ENCODE measurements around the gene CPNE8.
A peak's percentile ranks its signal among the peaks of the same experiment; 100 is the strongest.
"Not testable (repeated sequence)": the region's sequence is repeated elsewhere in the genome, so short reads cannot be mapped to it uniquely, and the experiment has no call there.

Gene CPNE8

DNA sequence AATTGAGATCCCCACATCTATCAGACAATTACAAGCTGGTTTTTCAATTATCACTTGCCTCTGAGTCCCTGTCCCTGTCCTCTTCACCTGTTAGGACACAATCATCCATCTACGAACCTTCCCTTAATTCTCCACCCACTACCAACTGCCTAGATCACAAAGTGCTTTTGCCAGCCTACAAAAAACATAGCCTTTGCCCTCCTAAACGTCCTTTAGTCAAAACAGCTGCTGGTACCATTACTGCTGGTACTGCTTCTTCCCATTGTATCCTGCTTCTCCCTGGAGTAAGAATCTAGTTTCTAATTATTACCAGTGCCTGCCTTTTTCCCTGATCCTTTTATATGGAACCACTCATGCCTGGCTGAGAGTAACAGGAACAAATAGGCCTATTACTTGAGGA is 82.1 kb downstream of the CPNE8 start:
- no peak for DNase-seq

DNA sequence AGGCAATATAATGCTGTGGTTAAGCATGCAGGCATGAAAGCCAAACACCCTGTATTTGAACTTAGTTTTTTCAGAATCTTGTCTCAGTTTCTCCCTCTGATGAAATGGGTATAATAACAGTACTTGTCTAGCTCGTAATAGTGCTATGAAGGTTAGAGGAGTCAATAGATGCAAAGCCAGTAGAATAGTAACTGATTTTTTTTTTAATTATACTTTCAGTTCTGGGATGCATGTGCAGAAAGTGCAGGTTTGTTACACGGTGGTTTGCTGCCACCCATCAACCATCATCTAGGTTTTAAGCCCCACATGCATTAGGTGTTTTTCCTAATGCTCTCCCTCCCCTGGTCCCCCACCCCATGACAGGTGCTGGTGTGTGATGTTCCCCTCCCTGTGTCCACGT is 87.4 kb downstream of the CPNE8 start:
- DNase-seq, result no peak

DNA sequence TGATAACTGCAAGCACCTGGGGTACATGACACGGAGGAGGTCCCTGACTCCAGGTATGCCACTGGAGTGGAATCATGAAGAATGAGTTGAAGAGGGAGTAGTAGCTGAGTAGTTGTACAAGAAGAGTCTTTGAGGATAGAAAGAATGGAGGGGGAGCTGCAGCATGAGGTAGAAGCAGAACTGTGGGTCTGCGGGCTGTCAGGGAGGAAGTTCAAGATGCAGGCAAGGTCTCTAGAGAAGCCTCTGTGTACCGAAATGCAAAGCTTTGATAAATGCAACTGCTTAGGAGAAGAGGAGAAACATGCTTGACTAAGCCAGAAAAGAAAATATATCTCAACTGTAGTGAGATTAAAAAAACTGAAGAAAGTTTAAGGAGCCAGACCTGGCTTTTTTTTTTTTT is 91.5 kb downstream of the CPNE8 start:
- DNase-seq, result peak in 1 of 2 donors; percentile 37

DNA sequence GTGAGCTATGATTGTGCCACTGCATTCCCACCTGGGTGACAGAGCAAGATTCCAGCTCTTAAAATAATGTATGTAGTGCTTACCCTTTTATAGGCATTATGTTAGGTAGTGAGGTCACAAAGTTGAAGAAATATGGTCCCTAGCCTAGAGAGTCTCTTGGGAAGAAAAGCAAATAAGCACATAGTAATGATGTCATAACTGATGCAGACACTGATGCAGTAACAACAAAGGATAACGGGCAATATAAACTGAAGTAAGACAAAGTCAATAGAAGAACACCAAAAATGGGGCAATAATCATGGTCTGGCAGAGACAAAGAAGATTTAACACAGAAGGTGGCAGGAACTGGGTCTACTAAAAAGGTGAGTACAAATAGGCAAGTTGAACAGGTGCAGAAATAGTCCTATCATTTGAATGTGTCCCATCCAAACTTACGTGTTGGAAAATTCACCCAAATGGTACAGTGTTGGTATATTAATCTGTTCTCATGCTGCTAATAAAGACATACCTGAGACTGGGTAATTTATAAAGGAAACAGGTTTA is 93.5 kb downstream of the CPNE8 start:
- no peak for DNase-seq

DNA sequence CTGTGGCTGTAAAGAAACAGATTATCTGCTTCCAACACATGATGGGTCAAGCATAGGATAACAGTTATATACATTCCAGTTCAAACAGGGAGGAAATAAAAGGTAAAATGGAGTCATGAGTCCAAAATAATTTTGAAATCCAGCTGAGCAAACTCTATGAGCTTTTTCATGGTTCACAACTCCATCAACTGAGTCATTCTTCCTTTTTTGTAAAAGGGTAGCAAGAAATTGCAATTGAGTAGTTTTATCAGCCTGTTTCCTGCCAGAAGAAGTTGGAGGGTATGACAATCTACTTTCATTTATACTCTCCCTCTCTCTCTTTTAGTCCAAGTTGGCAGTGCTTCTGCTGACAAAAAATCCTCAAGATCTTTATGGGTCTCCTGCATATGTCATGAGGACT is 95.6 kb downstream of the CPNE8 start:
- DNase-seq, result peak in 1 of 2 donors; percentile 49

DNA sequence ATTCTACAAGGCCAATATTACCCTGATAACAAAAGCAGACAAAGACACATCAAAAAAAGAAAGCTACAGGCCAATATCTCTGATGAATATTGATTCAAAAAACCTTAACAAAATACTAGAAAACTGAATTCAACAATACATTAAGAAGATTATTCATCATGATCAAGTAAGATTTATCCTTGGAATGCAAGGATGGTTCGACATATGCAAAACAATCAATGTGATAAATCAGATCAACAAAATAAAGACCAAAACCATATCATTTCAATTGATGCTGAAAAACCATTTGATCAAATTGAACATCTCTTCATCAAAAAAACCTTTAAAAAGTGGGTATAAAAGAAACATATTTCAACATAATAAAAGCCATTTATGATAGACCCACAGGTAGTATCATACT is 117.3 kb downstream of the CPNE8 start:
- DNase-seq, result no peak

DNA sequence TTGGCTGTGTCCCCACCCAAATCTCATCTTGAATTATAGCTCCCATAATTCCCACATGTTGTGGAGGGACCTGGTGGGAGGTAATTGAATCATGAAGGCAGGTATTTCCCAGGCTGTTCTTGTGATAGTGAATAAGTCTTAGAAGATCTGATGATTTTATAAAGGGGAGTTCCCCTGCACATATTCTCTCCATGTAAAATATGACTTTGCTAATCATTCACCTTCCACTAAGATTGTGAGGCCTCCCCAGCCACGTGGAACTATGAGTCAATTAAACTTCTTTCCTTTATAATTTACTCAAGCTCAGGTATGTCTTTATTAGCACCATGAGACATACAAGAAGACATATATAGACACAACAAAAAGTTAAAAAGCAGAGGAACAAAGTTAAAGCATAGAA is 120.0 kb downstream of the CPNE8 start:
- DNase-seq, result no peak

DNA sequence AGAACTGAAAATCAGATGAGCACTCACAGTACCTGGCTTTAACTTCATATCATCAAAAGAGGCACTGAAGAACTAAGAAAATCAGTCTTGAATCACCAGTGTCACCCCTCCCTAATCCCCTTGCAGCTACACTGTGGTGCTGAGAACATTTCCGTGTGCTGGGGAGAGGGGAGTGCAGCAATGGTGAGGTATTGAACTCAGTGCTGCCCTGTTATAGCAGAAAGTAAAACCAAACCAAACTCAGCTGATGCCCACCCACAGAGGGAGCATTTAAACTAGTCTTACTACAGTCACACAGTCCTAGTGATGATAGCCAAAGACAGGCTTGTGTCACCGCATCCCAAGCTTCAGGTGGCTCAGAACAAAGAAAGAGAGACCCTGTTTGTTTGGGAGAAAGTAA is 122.1 kb downstream of the CPNE8 start:
- no peak for DNase-seq

DNA sequence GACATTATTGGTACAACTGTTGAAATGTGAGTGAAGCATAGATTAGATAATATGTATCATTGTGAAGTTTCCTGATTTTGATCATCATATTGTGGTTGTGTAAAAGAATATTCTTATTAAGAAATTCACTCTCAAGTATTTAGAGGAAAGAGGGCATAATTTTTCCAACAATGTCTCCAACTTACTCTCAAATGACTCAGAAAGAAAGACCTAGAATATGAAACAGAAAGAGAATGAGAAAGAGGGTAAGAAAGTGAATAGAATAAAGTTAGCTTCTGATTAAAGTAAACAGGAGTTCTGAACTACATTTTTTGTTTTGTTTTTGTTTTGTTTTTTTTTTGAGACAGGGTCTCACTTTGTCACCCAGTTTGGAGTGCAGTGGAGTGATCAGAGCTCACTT is 123.0 kb downstream of the CPNE8 start:
- no peak for DNase-seq

DNA sequence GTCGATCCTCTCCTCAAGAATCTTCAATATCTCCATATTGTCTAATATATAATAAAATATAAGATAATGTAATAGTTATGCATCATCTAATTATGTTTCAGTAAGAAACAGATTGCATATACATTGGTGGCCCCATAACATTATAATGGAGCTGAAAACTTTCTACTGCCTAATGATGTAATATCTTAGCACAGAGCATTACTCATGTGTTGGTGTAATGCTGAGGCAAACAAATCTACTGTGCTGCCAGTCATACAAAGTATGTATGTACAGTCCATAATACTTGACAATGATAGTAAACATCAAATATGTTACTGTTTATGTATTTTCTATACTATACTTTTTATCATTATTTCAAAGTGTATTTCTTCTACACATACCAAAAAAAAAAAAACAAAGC is 128.7 kb downstream of the CPNE8 start:
- DNase-seq, result no peak

DNA sequence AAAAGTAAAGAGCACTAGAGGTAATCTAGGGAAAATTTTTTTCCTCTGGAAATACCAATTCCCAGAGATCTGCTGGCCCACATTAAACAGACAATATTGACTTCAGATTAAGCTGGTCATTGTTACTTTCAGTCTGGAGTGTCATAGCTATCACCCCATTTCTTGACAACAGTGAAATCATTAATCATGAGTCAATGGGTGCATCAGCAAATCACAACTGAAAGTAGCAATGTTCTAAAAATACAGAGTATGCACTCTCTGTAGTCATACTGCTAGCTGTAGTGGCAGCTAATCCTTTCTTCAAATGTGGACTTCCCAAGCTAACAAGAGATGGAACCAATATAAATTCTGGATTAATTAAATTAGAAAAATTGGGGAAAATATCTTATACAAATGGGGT is 129.9 kb downstream of the CPNE8 start:
- no peak for DNase-seq

DNA sequence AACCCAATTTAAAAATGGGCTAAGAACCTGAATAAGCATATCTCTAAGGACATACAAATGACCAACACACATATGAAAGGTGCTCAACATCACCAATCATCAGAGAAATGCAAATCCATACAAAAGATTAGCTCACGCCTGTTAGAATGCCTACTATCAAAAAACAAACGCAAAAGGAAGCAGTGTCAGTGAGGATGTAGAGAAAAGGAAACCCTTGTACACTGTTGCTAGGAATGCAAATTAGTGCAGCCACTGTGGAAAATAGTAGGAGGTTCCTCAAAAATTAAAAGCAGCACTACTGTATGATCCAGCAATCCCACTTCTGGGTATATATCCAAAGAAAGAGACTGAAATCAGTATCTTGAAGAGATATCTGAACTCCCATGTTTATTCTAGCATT is 133.0 kb downstream of the CPNE8 start:
- DNase-seq, result peak in 1 of 2 donors; percentile 3

DNA sequence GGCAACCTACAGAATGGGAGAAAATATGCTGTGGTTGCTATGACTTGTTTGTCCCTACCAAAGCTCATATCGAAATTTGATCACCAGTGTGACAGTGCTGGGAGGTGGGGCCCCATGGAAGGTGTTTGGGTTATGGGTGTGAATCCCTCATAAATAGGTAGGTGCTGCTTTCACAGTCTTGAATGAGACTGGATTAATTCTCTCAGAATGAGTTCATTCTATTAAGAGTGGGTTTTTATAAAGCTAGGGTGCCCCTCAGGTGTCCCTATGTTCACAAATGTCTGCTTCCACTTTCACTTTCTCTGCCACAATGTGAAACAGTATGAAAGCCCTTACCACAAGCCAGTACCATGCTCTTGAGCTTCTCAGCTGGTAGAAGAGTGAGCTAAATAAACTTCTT is 133.5 kb downstream of the CPNE8 start:
- peak in 1 of 2 donors; percentile 49 for DNase-seq

DNA sequence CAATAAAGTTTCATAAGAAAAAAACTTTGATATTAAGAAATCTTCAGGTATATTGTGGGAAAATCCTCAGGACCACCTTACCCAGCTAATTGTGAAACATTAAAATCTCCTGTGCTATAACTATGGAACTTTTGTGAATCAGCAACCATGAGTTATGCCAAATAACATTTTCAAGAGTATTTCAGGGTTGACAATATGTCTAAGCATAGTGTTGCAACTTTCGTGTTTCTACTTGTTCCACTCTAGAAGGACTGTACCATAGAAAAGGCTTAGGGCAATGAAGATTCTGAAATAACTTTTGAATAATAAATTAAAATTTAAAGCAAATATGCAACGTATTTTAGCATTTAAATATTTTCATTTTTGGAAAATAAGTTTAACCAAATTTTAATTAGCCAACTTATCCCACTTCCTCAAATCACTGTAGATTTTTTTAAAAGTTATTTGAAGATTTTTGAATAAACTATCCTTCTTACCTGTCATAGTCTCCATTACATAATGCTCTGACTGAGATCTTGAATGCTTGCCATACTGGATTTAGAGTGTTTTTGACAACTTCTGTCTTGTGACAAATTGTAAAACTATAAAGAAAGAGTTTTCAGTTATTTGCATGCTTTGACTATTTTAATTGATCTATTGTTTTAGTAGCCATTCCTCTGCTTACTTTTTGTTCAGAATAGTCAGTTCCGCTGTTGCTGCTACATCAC is 143.6 kb downstream of the CPNE8 start:
- DNase-seq, result no peak

DNA sequence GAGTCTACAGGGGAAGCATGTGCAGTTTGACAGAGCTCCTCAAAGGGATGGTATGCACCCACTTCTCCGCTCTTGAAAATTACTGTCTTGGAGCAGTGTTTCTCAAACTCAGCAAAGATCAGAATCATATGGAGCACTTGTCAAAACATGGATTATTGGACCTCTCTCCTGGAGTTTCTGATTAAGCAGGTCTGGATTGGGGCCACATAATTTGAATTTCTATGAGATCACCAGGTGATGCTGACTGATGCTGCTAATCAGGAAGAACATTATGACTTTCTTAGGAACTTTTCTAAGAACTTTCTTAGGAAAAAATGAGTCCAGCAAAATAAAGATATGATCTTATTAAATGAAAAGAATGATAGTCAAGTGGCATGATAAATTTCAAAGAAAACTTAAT is 144.3 kb downstream of the CPNE8 start:
- no peak for DNase-seq

DNA sequence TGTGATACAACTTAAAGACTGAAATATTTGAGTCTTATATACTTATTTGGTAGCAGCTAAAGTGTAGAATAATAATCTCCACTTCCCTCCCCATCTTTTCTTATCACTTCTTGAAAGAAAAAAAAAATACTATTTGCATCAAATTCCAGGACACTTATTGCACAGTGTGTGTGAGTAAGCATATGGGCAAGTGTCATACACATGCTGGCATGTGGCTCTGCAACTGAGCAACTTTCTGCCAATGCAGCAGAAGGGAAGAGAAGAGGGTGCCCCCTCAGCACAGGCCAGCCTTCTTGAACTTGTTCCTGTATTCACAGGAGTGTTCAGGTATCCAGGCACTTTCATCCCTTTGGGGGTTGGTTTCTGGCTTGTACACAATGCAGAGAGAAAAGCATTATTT is 145.8 kb downstream of the CPNE8 start:
- no peak for DNase-seq

DNA sequence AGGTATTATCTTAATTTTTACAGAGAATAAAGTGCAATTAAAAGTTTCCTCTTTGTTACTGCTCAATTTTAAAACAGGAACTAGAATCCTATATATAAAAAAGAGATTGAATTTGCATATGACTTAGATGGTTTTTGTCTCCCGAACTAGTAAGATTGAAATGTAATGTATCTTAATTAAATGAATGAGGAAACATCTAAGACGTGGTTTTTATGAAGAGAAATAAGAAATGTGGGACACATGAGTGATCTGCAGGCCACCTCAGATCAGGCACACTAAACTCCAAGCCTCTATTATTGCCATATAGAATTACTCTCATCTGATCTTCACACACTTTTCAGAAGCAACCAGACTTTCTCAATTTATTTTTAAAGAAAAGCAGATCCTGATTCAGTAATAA is 158.6 kb downstream of the CPNE8 start:
- no peak for DNase-seq

DNA sequence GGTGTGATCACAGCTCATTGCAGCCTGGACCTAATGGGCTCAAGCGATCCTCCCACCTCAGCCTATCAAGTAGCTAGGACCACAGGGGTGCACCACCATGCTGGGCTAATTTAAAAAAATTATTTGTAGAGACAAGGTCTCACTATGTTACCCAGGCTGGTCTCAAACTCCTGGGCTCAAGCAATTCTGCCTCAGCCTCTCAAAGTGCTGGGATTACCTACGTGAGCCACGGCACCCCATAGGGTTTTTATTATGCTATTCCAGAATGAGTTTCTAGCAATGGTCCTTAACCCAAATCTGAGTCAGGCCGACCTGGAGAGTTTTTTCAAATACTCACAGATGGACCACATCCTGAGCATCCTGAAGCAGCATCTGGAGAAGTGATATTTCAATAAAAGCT is 159.8 kb downstream of the CPNE8 start:
- DNase-seq, result no peak

DNA sequence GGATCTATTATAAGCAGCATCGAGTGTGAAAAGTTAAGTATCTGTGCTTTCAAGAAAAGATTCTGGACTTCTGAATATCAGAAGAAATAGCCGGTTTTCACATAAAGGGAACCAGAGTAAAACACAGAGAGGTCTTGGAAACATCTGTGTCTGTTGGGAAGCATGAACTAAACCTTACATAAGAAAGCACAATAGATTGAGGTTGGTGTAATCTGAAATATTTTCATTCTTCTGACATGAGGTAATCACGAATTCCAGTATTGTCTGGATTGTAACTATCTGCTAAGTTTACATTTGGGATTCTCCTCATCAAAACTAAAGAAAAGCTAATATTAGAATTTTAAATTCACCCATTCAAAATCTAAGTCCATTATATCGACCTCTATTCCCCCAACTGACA is 161.3 kb downstream of the CPNE8 start:
- no peak for DNase-seq

DNA sequence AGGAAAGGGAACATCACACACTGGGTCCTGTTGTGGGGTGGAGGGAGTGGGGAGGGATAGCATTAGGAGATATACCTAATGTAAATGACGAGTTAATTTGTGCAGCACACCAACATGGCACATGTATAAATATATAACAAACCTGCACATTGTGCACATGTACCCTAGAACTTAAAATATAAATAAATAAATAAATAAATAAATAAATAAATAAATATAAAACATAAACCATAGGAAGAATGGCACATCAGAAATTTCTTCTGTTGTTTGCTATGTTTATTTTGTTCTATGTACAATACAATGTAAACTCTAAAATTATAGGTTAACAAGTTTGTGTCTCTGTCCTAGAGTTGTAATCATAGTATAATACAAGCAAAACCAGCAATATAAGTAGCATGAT is 162.9 kb downstream of the CPNE8 start:
- not testable (repeated sequence) for DNase-seq

DNA sequence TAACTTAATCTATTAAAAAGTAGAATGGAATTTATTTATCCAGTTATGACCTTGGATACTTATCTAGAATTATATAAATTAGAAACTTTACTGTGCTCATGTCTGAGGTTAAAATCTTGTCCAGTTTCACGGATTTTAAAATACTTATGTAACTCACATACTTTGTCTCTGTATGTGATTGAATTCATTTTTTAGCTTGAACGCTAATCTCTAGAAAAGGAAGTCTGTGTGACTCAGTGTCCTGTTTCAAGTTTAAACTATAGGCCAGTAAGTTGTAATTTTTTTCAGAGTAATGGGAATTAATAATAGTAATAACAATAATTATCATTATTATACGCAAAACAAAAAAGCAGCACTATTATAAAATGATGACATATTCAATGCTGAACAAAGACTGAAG is 168.6 kb downstream of the CPNE8 start:
- no peak for DNase-seq

DNA sequence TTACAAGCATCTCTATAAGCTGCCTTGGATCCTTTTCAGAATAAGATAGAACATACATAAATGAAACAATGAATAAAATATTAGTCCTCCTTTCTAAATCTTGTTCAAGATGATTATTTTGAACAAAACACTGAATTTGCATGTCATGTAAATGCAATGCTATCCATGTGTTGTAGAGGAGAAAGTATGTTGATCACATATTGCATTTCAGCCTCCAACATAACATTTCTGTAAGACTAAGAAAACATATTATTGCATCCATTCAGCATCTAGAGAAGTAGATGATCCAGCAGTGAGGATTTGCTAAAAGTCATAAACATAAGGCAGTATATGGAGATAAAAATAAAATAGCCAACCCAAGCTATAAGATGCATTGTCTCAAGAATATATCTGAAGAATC is 172.6 kb downstream of the CPNE8 start:
- no peak for DNase-seq

DNA sequence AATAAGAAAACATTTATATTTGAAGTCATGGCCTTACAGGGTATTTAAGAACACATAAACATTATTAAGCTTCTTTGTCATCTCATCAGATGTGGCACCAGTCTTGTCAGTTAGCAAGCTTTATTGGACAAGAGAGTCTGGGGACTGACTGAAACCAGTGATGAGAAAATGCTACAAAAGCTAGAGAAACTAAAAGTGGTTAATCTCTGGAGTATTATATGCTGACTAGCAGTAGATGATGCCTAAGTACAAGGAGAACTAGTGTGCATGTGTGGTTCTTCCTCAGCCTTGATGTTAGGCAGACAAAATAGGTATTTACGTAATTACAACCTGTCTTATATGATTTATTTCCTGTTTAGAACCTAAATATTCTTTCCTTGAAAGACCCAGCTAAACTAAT is 176.5 kb downstream of the CPNE8 start:
- no peak for DNase-seq

DNA sequence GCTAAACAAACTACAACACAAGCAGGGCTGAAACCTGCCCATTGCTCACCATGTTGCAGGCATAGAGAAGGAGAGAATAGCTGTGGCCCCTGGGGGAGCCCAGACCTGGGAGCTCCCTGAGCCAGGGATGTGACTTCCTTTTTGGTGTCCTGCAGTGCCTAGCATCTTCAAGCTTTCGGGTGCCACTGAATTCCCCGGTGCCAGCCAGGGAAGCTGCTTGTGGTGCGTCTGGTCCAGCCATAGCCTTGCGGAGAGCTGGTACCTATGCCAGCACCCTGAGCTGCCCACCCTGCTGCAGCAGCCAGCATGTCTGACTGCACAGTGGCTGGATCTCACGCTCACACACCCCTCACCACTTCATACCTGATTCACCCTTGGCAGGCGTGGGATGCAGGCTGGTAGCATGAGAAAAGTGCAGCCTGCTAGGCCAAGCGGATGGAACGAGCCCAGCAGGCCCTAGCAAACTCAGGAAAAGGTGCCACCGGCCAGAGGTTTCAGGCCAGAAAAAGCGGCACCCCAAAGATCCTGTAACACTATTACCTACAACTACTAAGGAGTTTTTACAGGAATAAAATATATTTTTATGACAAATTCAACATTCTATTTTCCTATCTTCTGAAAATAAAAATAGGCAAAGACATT is 183.7 kb downstream of the CPNE8 start:
- no peak for DNase-seq

DNA sequence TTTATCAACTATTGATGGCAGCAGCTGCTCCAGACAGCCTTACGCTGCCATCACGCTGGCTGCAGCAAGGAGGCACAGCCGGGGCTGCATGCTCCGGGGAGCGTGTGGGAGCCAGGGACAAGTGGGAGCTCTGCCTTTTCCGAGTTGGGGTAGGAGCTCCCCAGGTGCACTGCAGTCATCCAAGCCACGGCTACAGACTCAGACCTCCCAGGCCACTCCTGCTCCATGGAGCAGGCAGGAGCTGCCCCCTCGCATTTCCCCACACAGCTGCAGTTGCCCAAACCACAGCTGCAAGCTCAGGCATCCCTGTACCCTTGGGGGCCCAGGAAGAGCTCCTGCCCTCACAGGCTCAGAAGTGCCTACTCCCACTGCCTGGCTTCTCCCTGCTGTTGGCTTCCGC is 184.7 kb downstream of the CPNE8 start:
- DNase-seq, result no peak

Measured in bone marrow (tissue), 2 donors.